ENCODE results near the gene ANK2. TPM values are rescaled to one million over a fixed set of nuclear protein-coding genes. Genes with fewer than 3 reads are reported as not detected.

The ANK2 gene
- total RNA-seq, 1 experiment from 2014 or later = 5.5 TPM

DNA sequence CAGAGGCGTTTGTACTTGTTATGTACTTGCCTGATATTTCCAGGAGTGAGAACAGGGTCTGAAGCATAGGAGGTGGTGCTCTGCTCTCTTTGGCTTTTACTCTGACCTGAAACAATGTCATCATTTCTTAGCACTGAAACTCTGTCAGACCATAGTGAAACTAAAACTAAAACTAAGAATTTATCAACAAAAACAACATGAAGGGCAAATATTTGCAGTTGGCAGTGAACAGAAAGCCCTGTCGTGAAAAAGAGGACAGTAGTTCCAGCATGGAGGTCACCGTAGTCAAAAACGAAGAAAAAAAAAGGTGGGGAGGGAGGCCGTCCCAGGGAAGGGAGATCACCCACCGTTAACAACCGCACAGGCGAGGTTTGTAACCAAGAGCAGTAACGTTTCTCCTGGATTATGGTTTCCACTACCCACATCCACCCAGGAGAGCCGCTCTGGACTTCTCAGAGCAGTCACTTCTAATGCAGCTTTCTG lies 97.5 kb downstream of the ANK2 start:
- ATAC-seq = peak; percentile 74; the same call in 1 of the 2 replicates
- no peak for DNase-seq (ENCODE audit: low read depth, low spot score)
- ChIA-PET POLR2A (no interaction called here), CTCF (no interaction called here)
- H3K4me1 ChIP-seq (ENCODE audit: control insufficient read depth, insufficient read depth, low read length) = peaks cover 7% of the 10 kb centered on the region; the same call in 1 of the 2 replicates
- TF ChIP-seq REST (IDR thresholded peaks at IDR 0.05; ENCODE audit: insufficient read depth in 1 of 2, low read depth in 2 of 2, low read length in 1 of 2) = no peak
- TF ChIP-seq SIN3A (IDR thresholded peaks at IDR 0.05; ENCODE audit: borderline replicate concordance, insufficient read depth, low read depth, low read length) = no peak
- TF ChIP-seq TCF7L2 (IDR thresholded peaks at IDR 0.05; ENCODE audit: low read depth, low read length) = no peak
- TF ChIP-seq POLR2AphosphoS5 (IDR thresholded peaks at IDR 0.05; ENCODE audit: low read depth, low read length) = no peak
- TF ChIP-seq CTCF (IDR thresholded peaks at IDR 0.05) = no peak
- H3K36me3 ChIP-seq (ENCODE audit: control insufficient read depth, insufficient read depth, low read length) = no peaks in the 10 kb centered on the region
- no TSS peak for BruUV-seq (replicated peaks)
- H3K4me3 ChIP-seq (ENCODE audit: low read depth in 2 of 2, low read length in 2 of 2) = peak overlapping the region; percentile 9 to 46; a peak in 3 of 4 replicates
- in situ Hi-C loops (cut with HindIII; ENCODE audit: low pct_unique_long_range_greater_than_20kb, low sequenced_read_pairs) (no loop called here), intact Hi-C loops (cut with micrococcal nuclease; ENCODE audit: unreplicated experiment) (no loop called here)
- H3K27ac ChIP-seq (ENCODE audit: low read length) = peak overlapping the region; percentile 14; the same call in 1 of the 2 replicates
- H3K9me3 ChIP-seq (ENCODE audit: control insufficient read depth, insufficient read depth, low read depth, low read length) = no peaks in the 10 kb centered on the region
- no peaks in the 10 kb centered on the region for H3K27me3 ChIP-seq (ENCODE audit: control insufficient read depth, insufficient read depth, low read length)

GRCh38 chr4:113147498-113148111 lies 98.2 kb downstream of the ANK2 start:
- Histone ChIP-seq H3K27ac (ENCODE audit: low read length) (no peak overlapping the region), H3K4me1 (ENCODE audit: control insufficient read depth, insufficient read depth, low read length) (0 out of 2 replicates have a peak, but pooled peaks cover under 1% of the 10 kb centered on the region), H3K36me3 (ENCODE audit: control insufficient read depth, insufficient read depth, low read length) (no peaks in the 10 kb centered on the region), H3K27me3 (ENCODE audit: control insufficient read depth, insufficient read depth, low read length) (no peaks in the 10 kb centered on the region), H3K4me3 (ENCODE audit: low read depth in 2 of 2, low read length in 2 of 2) (no peak overlapping the region), H3K9me3 (ENCODE audit: control insufficient read depth, insufficient read depth, low read depth, low read length) (no peaks in the 10 kb centered on the region)
- ChIA-PET POLR2A (no interaction called here), CTCF (no interaction called here)
- intact Hi-C loops (cut with micrococcal nuclease; ENCODE audit: unreplicated experiment) = no loop called here
- in situ Hi-C loops (cut with HindIII; ENCODE audit: low pct_unique_long_range_greater_than_20kb, low sequenced_read_pairs) = no loop called here
- no peak for TF ChIP-seq SIN3A (IDR thresholded peaks at IDR 0.05; ENCODE audit: borderline replicate concordance, insufficient read depth, low read depth, low read length)
- no peak for TF ChIP-seq CTCF (IDR thresholded peaks at IDR 0.05)
- no peak for TF ChIP-seq REST (IDR thresholded peaks at IDR 0.05; ENCODE audit: insufficient read depth in 1 of 2, low read depth in 2 of 2, low read length in 1 of 2)
- TF ChIP-seq TCF7L2 (IDR thresholded peaks at IDR 0.05; ENCODE audit: low read depth, low read length) = no peak
- no peak for TF ChIP-seq POLR2AphosphoS5 (IDR thresholded peaks at IDR 0.05; ENCODE audit: low read depth, low read length)
- BruUV-seq (replicated peaks) = no TSS peak
- ATAC-seq (no peak), DNase-seq (ENCODE audit: low read depth, low spot score) (no peak)

Measured in Panc1 (cell line).